DMS53 treated with DMSO at 0.1 percent for 48 hours (cell line): ENCODE results near the gene SCARF2.
"Not testable (repeated sequence)": the region's sequence is repeated elsewhere in the genome, so short reads cannot be mapped to it uniquely, and the experiment has no call there.

Experiments
- DNase-seq: peaks from one replicate; lab custom pipeline; 2025; ENCODE audit not compliant: unreplicated experiment; lab: John Stamatoyannopoulos, UW

The SCARF2 gene

DNA sequence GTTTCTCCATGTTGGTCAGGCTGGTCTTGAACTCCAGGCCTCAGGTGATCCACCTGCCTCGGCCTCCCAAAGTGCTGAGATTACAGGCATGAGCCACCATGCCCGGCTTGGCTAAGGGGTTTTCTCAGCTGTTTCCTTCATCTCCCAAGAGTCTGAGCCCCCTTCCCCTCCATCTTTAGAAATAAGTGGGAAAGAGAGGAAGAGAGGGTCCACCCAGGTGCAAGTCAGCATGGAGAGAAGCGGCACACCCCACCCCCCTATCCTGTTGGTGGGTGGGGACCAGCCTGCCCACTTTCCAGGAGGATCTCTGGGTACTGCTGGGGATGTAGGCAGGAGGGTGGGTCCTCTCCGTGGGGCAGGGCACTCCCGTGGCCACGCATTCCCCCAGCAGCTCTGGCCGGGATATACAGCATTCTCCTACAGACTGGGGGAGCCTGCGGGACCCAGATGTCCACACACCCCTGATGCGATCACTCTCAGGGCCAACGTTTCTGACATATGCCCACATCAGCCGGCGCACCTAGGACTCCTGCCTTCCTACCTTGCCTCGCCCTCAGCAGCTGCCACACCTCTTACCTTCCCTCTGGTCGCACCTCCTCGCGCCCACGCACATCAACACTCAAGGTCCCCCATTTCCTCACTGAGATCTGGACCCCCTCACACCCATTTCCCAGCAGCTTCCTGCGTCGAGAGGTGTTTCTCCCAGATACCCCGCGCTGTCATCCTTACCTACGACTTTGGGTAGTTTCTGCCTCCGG lies 8.9 kb downstream of the SCARF2 start:
- DNase-seq: no peak

- DNase-seq: no peak
Measured at GRCh38 chr22:20427945-20428417, 9.6 kb downstream of the SCARF2 start.

DNA sequence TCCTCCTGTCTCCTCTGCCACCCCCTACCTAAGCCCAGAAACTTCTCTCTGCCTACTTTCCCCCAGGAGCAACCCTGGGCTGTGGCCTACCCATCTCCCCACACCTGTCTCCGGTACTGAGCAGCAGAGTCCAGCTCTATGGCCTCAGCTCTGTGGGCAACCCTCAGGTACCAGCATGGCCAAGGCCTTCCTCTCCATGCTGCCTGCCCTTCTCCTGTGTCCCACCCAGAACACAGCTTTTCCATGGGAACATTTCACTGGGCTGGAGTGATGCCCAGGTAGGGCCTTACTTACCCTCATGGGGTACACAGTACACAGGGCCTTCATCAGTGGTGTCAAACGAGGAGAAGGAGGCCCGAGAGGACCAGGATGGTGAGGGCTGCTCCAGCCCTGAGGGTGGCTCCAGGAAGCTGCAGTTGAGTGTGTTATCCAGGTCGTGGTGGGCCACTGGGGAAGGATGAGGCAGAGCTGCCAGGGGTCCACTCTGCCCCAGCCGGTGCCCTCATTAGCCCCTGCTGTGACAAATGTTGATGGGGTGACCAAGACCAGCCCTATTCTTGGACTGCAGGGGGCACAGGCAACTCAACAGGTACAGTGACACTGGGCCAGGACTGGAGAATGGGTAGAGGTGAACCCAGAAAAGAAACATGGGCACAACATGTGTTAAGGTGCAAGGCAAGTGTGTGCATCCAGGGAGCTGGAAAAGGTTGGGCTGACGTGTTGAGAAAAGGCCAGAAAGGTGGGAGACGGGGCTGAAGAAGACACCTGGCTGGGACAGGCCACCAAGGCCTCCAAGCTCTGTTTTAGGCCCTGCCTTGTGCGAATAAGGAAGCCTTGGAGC lies 10.3 kb downstream of the SCARF2 start:
- no peak for DNase-seq

DNA sequence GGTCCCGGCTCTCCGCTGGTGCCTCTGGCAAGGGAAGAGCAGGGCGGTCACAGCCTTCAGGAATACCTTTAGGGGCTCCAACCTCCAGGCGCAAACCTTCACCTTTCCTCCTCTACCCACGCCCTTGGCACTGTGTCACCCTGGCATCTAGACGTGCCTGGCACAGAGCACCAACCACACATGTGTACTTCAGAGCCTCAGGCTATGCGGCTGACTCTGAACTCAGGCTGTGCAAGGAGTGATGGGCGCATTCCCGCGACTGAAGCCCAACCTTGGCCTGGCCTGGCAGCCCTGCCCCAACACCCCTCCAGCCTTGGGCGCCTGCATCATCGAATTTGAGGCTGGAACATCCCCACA lies 11.4 kb downstream of the SCARF2 start:
- DNase-seq: no peak

DNA sequence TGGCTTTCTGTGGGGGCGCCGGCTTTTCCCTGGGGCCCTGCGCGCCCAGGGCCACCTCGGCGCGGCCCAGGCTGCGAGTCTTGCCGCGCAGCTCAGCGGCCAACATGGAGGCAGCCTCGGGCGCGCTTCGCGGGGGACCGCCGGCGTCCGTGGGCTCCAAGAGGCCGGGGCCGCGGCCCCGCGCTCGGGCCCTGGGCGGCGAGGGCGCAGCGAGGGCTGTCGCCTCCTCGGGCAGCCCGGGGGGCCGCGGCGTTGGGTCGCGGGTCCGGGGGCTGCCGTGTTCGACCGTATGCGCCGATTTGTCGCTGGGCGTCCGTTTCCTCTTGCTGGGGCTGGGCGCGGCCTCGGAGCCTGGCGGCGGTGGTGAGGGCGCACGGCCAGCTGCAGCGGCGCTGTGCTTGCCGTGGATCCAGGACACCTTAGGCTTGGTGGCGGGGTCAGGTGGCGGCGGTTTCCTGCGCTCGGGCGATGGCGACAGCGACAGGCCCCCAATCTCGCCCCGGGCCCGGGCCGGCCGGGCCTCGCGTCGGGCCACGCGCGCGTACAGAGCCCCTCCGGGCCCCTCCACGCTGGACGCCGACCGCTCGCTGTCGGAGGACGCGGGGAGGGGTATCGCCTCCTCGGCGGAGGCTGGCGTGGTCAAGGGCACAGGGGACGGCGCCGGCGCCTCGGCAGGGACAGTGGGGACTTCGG lies 11.9 kb downstream of the SCARF2 start:
- DNase-seq: no peak

DNA sequence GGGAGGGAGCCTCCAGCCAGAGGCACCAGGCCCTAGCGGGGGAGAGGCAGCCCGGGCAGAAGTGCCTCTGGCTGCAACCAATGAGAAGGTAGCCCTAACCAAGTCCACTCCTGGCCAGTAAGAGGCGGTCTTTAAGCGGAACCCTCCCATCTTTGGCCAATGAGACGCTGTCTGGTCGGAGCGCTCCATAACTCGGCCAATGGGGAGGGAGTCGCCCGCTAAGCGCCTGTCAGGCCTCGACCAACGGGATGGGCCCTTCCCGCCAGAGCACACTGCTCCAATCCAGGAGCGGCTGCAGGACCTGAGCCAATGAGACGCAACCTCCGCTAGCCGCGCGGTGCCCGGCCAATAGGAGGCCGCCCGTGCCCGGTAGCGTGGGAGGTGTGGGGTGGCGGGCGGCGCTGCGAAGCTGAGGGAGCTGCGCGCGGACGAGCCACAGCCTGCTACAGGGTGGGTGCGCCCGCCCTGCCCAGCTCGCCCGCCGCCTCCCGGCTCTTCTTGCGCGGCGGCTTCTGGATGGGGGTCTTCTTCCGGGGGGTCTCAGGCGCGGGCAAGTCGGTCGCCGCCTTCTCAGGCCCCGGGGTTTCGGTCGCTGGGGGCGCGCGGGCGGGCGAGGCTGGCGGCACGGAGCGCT lies 12.6 kb downstream of the SCARF2 start:
- no peak for DNase-seq

GRCh38 chr22:20424568-20424931 lies 13.1 kb downstream of the SCARF2 start:
- DNase-seq: no peak

GRCh38 chr22:20423906-20424551 lies 13.6 kb downstream of the SCARF2 start:
- DNase-seq: no peak

GRCh38 chr22:20423008-20423905 lies 14.4 kb downstream of the SCARF2 start:
- no peak for DNase-seq

GRCh38 chr22:20422271-20423007 lies 15.2 kb downstream of the SCARF2 start:
- no peak for DNase-seq

- DNase-seq: no peak
Measured at GRCh38 chr22:20421507-20421874, 16.1 kb downstream of the SCARF2 start.

GRCh38 chr22:20420157-20420842 lies 17.3 kb downstream of the SCARF2 start:
- DNase-seq: no peak

- DNase-seq: no peak
Measured at GRCh38 chr22:20419664-20419951, 18.0 kb downstream of the SCARF2 start.

DNA sequence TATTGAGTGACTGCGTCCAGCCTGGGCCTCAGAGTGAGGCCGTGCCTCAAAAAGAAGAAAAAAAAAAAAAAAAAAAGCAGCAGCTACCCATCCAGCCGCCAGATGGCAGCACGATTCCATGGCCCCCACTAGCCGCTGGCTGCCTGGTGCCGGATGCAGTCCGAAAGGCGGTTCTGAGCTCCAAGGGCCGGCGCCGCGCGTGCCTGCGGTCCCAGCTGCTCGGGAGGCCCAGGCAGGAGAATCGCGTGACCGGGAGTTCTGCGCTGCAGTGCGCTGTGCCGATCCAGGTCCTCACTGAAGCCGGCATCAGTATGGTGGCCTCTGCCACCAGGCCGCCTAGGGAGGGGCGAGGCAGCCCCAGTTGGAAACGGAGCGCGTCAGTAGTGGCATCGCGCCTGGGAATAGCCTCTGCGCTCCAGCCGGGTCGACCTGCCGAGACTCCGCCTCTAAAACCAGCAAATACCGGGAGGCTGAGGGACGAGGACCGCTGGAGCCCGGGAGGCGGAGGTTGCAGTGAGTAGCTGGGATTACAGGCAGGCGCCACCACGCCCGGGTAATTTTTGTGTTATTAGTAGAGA lies 19.3 kb downstream of the SCARF2 start:
- peak; percentile 10 for DNase-seq

GRCh38 chr22:20415699-20416098 lies 21.9 kb downstream of the SCARF2 start:
- not testable (repeated sequence) for DNase-seq

- DNase-seq: not testable (repeated sequence)
Measured at GRCh38 chr22:20415241-20415640, 22.4 kb downstream of the SCARF2 start.

- no peak for DNase-seq
Measured at GRCh38 chr22:20414450-20414849, 23.2 kb downstream of the SCARF2 start.

GRCh38 chr22:20414059-20414440 lies 23.6 kb downstream of the SCARF2 start:
- DNase-seq: no peak
